Renal pelvis (tissue), 4 donors: ENCODE data around the gene PRR9. TPM values are rescaled to one million over a fixed set of nuclear protein-coding genes. Genes with fewer than 3 reads are reported as not detected.
"Not testable (repeated sequence)": the region's sequence is repeated elsewhere in the genome, so short reads cannot be mapped to it uniquely, and the experiment has no call there.

ENCODE experiments used
- DNase-seq: peaks from one replicate; pipeline ENCODE4 v3.0.0-alpha.2; 2013
- polyA plus RNA-seq, 3 donors: library from polyadenylated mRNA; unstranded; fragments of 120-200 nt; gene quantifications; one replicate each; pipeline ENCODE4 v1.2.1, GENCODE V29; 2013; ENCODE audit not compliant: insufficient read length in 3 of 3

PRR9 gene
- polyA plus RNA-seq, 3 donors, result not detected

GRCh38 chr1:153229076-153229829 is 11.9 kb downstream of the PRR9 start:
- DNase-seq, result not testable (repeated sequence)

GRCh38 chr1:153231363-153231762 is 14.0 kb downstream of the PRR9 start:
- no peak for DNase-seq

- DNase-seq, result no peak
Measured at GRCh38 chr1:153231785-153232184, 14.4 kb downstream of the PRR9 start.

- no peak for DNase-seq
Measured at GRCh38 chr1:153232553-153232952, 15.2 kb downstream of the PRR9 start.

GRCh38 chr1:153233448-153233847 is 16.1 kb downstream of the PRR9 start:
- no peak for DNase-seq

- no peak for DNase-seq
Measured at GRCh38 chr1:153238527-153238926, 21.1 kb downstream of the PRR9 start.

- no peak for DNase-seq
Measured at GRCh38 chr1:153242160-153242559, 24.8 kb downstream of the PRR9 start.

GRCh38 chr1:153245466-153245865 is 28.1 kb downstream of the PRR9 start:
- no peak for DNase-seq

GRCh38 chr1:153246018-153246417 is 28.6 kb downstream of the PRR9 start:
- DNase-seq, result no peak

GRCh38 chr1:153246825-153247224 is 29.4 kb downstream of the PRR9 start:
- DNase-seq, result no peak

GRCh38 chr1:153248176-153248879 is 30.9 kb downstream of the PRR9 start:
- peak; percentile 63 for DNase-seq

GRCh38 chr1:153250166-153250565 is 32.8 kb downstream of the PRR9 start:
- DNase-seq, result no peak

- DNase-seq, result no peak
Measured at GRCh38 chr1:153251087-153251486, 33.7 kb downstream of the PRR9 start.

GRCh38 chr1:153251562-153251961 is 34.2 kb downstream of the PRR9 start:
- no peak for DNase-seq

GRCh38 chr1:153251988-153252387 is 34.6 kb downstream of the PRR9 start:
- no peak for DNase-seq

GRCh38 chr1:153253076-153253475 is 35.7 kb downstream of the PRR9 start:
- DNase-seq, result no peak

- no peak for DNase-seq
Measured at GRCh38 chr1:153253693-153254092, 36.3 kb downstream of the PRR9 start.

GRCh38 chr1:153259387-153259786 is 42.0 kb downstream of the PRR9 start, which contains the start of gene LORICRIN:
LORICRIN (plus strand) TSS chr1:153259687; CDS start chr1:153260950, 1,263 bp downstream.
- DNase-seq, result no peak

GRCh38 chr1:153260585-153261280 is 43.3 kb downstream of the PRR9 start:
- no peak for DNase-seq

- DNase-seq, result no peak
Measured at GRCh38 chr1:153261281-153262069, 44.1 kb downstream of the PRR9 start.

GRCh38 chr1:153262070-153262366 is 44.6 kb downstream of the PRR9 start:
- DNase-seq, result no peak
